Kidney (tissue), 14 donors: ENCODE results near the gene POR. TPM values are rescaled to one million over a fixed set of nuclear protein-coding genes. Genes with fewer than 3 reads are reported as not detected.

ENCODE experiments used
- DNase-seq, 5 donors: peaks; one replicate each; pipeline ENCODE4 v3.0.0-alpha.2; 2013 to 2020
- FAIRE-seq: peaks from 2 replicates; lab custom pipeline; 2012; peaks lifted over from hg19 to GRCh38; lab: Jason Lieb, UNC
- H3K27ac ChIP-seq, 2 donors: one replicate each; pipeline ENCODE4 v1.7.0; 2013; ENCODE audit warnings: low read depth in 2 of 2, low read length in 2 of 2, inconsistent platforms in 1 of 2
- H3K27me3 ChIP-seq: one replicate; pipeline ENCODE4 v1.7.1; 2013; ENCODE audit warnings: low read length, inconsistent platforms; ENCODE audit not compliant: control insufficient read depth, insufficient read depth
- H3K36me3 ChIP-seq, 3 donors: one replicate each; pipeline versions ENCODE4 v1.7.0 to v1.7.1; 2013; ENCODE audit warnings: low read length in 3 of 3, control low read depth in 1 of 3, inconsistent platforms in 1 of 3; ENCODE audit not compliant: insufficient read depth in 3 of 3, control insufficient read depth in 2 of 3
- H3K4me1 ChIP-seq, 3 donors: one replicate each; pipeline versions ENCODE4 v1.7.0 to v1.7.1; 2013; ENCODE audit warnings: low read length in 3 of 3, inconsistent platforms in 1 of 3, low read depth in 1 of 3; ENCODE audit not compliant: control insufficient read depth in 2 of 3, insufficient read depth in 2 of 3
- H3K4me3 ChIP-seq, 3 donors: one replicate each; pipeline versions ENCODE4 v1.7.0 to v1.8.1; 2013; ENCODE audit warnings: low read length in 3 of 3, control low read depth in 1 of 3, inconsistent platforms in 1 of 3
- H3K9ac ChIP-seq, 3 donors: one replicate each; pipeline versions ENCODE4 v1.7.0 to v1.7.1; 2013; ENCODE audit warnings: low read length in 3 of 3, control low read depth in 1 of 3, inconsistent platforms in 1 of 3
- H3K9me3 ChIP-seq, 3 donors: one replicate each; pipeline versions ENCODE4 v1.7.0 to v1.7.1; 2013; ENCODE audit warnings: low read length in 3 of 3, control low read depth in 1 of 3, inconsistent platforms in 1 of 3; ENCODE audit not compliant: control insufficient read depth in 2 of 3, insufficient read depth in 1 of 3
- CTCF ChIP-seq: IDR thresholded peaks from 3 replicates; pipeline ENCODE4 v1.5.1; 2012; ENCODE audit warnings: mild to moderate bottlenecking, moderate library complexity, borderline replicate concordance; ENCODE audit not compliant: insufficient read depth; ENCODE audit errors: extremely low read depth
- intact Hi-C: fragments of 100-400 bp; cut with DNase I; formaldehyde crosslinking; loops from one replicate; pipeline ENCODE4 v1.11.1; 2022
- polyA plus RNA-seq: library from polyadenylated mRNA; stranded (reverse); fragments of 350-450 nt; fragmentation: Illumina TruSeq; extraction: RNeasy Lipid Tissue Mini Kit (QIAGEN cat#74804); gene quantifications from one replicate; pipeline ENCODE4 v1.2.3, GENCODE V29; 2014; ENCODE audit warnings: low read depth, low replicate concordance; ENCODE audit not compliant: insufficient read depth
- total RNA-seq: library from RNA; stranded (reverse); fragmentation: NEBNext Ultra II Directional; extraction: Animal tissue kit (Norgen Biotek cat#: 25700); gene quantifications from one replicate; pipeline ENCODE4 v1.2.1, GENCODE V29; 2021
- donor health status: control.
- donor health status: control.
- donor health status: control.
- donor health status: control.
- donor health status: control.
- donor health status: DM: yes; HTN: yes; CAD: no.
- donor health status: Normal renal cell carcinoma (clear cell type).

Gene POR
- total and polyA plus RNA-seq, 2 donors from 2014 or later: 122 to 130 TPM

GRCh38 chr7:75887669-75888369 is 27.1 kb upstream of the POR start:
- no peak overlapping the region for H3K27ac ChIP-seq
- no peak for TF ChIP-seq CTCF
- intact Hi-C loops: no loop called here

GRCh38 chr7:75888464-75889222 is 26.3 kb upstream of the POR start:
- no peaks in the 10 kb centered on the region for H3K9me3 ChIP-seq
- H3K4me1 ChIP-seq: peaks cover 0 to 3% (median 0%) of the 10 kb centered on the region in 3 donors
- H3K27me3 ChIP-seq: no peaks in the 10 kb centered on the region
- H3K36me3 ChIP-seq: peaks cover 5 to 19% (median 15%) of the 10 kb centered on the region in 3 donors
- peak in 1 of 5 donors; percentile 61 for DNase-seq
- intact Hi-C loops: no loop called here
- no peak overlapping the region for H3K9ac ChIP-seq
- FAIRE-seq: no peak
- no peak for TF ChIP-seq CTCF
- H3K27ac ChIP-seq: no peak overlapping the region
- H3K4me3 ChIP-seq: no peak overlapping the region

More at GRCh38 chr7:75887669-75888369, 27.1 kb upstream of the POR start:
- Histone ChIP-seq H3K36me3 (peaks cover 9 to 21% (median 20%) of the 10 kb centered on the region in 3 donors), H3K4me3 (no peak overlapping the region), H3K27me3 (no peaks in the 10 kb centered on the region), H3K9me3 (no peaks in the 10 kb centered on the region), H3K4me1 (peaks cover 0 to 2% (median 0%) of the 10 kb centered on the region in 3 donors), H3K9ac (no peak overlapping the region)
- FAIRE-seq (no peak), DNase-seq (peak in 1 of 5 donors; percentile 70)

- no peak overlapping the region for H3K9ac ChIP-seq
- no peak overlapping the region for H3K27ac ChIP-seq
- no peak for TF ChIP-seq CTCF
- FAIRE-seq (no peak), DNase-seq (peak in 1 of 5 donors; percentile 52)
- H3K4me3 ChIP-seq: no peak overlapping the region
- no peaks in the 10 kb centered on the region for H3K9me3 ChIP-seq
- no peaks in the 10 kb centered on the region for H3K27me3 ChIP-seq
- intact Hi-C loops: no loop called here
- H3K36me3 ChIP-seq: peaks cover 3 to 17% (median 12%) of the 10 kb centered on the region in 3 donors
- H3K4me1 ChIP-seq: peaks cover 0 to 3% (median 0%) of the 10 kb centered on the region in 3 donors
These were observed 25.6 kb upstream of the POR start for GRCh38 chr7:75889223-75889825.
